Activated naive CD8-positive, alpha-beta T cell treated with anti-CD3 and anti-CD28 coated beads, Interleukin-2, amount 10 ng/mL, durations not matched to agents 7 days and 5 days (primary cell): ENCODE results near the gene GLYR1. TPM values are rescaled to one million over a fixed set of nuclear protein-coding genes. Genes with fewer than 3 reads are reported as not detected.
"Not testable (repeated sequence)": the region's sequence is repeated elsewhere in the genome, so short reads cannot be mapped to it uniquely, and the experiment has no call there.

Experiments used
- ATAC-seq: fragments of 150-1000 bp; cut with Tn5 transposase; one replicate; pipeline ENCODE4 v1.10.0; 2021; ENCODE audit warnings: low read depth, moderate library complexity
- POLR2A ChIA-PET: fragments of 350-600 bp; sonication (Branson Sonifier 250); formaldehyde crosslinking; loops from one replicate; lab custom pipeline; 2021; ENCODE audit warnings: antibody characterized with exemption; lab: Charles Lee
- DNase-seq: peaks from one replicate; pipeline ENCODE4 v3.0.0; 2021
- H3K27ac Mint-ChIP-seq: one replicate; pipeline ENCODE4 v1.8.0; 2022; ENCODE audit warnings: mild to moderate bottlenecking, mixed read lengths
- H3K27me3 Mint-ChIP-seq: one replicate; pipeline ENCODE4 v1.8.0; 2022; ENCODE audit warnings: mild to moderate bottlenecking, moderate library complexity, mixed read lengths
- H3K36me3 Mint-ChIP-seq: one replicate; pipeline ENCODE4 v1.8.0; 2021; ENCODE audit warnings: mild to moderate bottlenecking, mixed read lengths
- H3K4me1 Mint-ChIP-seq: one replicate; pipeline ENCODE4 v1.8.0; 2021; ENCODE audit warnings: mixed read lengths
- H3K4me3 Mint-ChIP-seq: one replicate; pipeline ENCODE4 v1.8.0; 2022; ENCODE audit warnings: mild to moderate bottlenecking, moderate library complexity, mixed read lengths
- H3K9me3 Mint-ChIP-seq: one replicate; pipeline ENCODE4 v1.8.0; 2021; ENCODE audit warnings: mixed read lengths
- total RNA-seq, 2 experiments: library from RNA; stranded (reverse); gene quantifications; one replicate each; pipeline ENCODE4 v1.2.3, GENCODE V29; 2021

The GLYR1 gene
- total RNA-seq, 2 experiments from 2014 or later, result 91.6 to 93.1 TPM

DNA sequence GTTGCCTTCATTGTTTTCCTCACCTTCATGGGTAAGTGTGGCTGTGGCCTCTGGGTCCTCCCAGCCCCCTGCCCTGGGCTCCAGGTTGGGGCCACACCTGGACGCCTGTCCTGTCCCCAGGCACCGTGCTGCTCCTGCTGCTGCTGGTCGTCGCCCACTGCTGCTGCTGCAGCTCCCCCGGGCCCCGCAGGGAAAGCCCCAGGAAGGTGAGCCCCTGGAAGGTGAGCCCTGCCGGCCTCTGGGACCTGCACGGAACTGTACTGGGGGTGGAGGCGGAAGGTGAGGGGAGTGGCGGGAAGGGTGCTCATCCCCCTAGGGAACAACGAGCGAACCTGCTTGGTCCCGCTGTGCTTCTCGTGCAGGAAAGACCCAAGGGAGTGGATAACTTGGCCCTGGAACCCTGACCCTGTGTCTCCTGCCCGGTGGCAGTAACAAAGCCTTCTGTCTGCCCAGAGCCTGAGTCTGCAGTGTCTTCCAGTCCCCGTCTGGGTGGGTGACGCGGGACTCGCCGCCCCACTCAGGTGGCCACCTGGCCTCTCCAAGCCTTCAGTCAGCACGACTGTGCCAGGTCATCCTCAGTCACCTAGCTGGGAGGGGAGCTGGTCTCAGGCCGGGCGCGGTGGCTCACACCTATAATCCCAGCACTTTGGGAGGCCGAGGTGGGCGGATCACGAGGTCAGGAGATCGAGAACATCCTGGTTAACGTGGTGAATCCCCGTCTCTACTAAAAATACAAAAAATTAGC, 51.1 kb downstream of the GLYR1 start:
- Mint-ChIP-seq H3K9me3 (no peaks in the 10 kb centered on the region), H3K4me3 (no peak overlapping the region), H3K36me3 (no peaks in the 10 kb centered on the region), H3K27me3 (no peaks in the 10 kb centered on the region), H3K4me1 (peaks cover 7% of the 10 kb centered on the region), H3K27ac (no peak overlapping the region)
- POLR2A ChIA-PET, result interaction anchor here (0.7 to 0.8 kb wide), 2 partner anchors 9 to 11 kb away, joined by 3 to 4 read pairs; no protein-coding TSS in a partner anchor
- ATAC-seq (no peak), DNase-seq (no peak)

DNA sequence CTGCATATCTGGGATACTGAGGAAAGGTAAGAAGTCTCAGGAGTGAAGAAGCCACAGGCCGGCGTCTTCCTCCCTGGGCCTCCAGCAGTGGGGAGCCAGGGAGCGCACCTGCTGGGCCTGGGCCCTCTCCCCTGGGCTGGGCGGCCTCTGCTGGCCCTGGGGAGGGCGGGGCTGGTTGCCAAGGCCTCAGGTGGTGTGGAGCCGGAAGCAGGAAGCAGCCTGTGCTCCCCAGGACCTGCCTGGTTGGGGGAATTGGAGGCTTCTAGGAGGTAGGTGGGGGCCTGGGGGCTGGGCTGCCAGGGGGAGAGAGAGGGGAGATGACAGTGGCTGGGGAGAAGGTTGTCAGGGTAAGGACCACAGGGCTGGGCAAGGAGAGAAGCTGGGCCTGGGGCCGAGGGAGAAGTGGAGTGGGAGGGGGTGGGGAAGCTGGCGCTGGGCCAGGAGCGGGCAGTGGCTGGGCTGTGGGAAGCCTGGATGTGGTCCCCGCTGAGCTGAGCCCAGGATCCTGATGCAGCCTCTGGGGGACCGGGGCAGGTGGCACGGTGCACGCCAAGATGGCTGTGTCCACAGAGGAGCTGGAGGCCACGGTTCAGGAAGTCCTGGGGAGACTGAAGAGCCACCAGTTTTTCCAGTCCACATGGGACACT, 51.8 kb downstream of the GLYR1 start, which contains the start of gene SMIM22:
TSS of gene SMIM22 (plus strand) at position 189 of the 647 bp plus-strand sequence. CDS start at position 555, 366 bp downstream.
- no peaks in the 10 kb centered on the region for H3K27me3 Mint-ChIP-seq
- no peak within 1 kb of the TSS for H3K27ac Mint-ChIP-seq
- no peaks in the 10 kb centered on the region for H3K36me3 Mint-ChIP-seq
- no peak for ATAC-seq
- H3K9me3 Mint-ChIP-seq, result no peaks in the 10 kb centered on the region
- peaks cover 2% of the 10 kb centered on the region for H3K4me1 Mint-ChIP-seq
- POLR2A ChIA-PET, result no interaction called here
- DNase-seq, result no peak
- no peak within 1 kb of the TSS for H3K4me3 Mint-ChIP-seq

DNA sequence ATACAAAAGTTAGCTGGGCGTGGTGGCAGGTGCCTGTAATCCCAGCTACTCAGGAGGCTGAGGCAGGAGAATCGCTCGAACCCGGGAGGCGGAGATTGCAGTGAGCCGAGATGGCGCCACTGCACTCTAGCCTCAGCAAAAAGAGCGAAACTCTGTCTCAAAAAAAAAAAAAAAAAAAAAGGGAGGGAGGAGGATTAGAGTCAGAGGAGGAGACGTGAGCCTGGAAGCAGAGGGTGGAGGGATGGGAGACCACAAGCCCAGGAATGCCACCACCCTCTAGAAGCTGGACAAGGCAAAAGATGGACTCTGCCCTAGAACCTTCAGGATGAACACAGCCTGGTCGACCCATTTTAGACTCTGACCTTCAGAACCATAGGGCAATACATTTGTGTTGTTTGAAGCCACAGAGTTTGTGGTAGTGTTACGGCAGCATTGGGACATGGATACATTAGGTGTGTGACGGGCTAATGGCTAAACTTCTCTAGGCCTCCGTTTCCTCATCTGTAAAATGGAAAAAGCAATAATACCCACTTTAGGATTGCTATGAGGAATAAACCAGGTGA, 54.1 kb downstream of the GLYR1 start:
- Mint-ChIP-seq H3K9me3 (no peaks in the 10 kb centered on the region), H3K4me3 (no peak overlapping the region), H3K27ac (no peak overlapping the region), H3K36me3 (no peaks in the 10 kb centered on the region), H3K4me1 (peaks cover 2% of the 10 kb centered on the region), H3K27me3 (peaks cover 2% of the 10 kb centered on the region)
- ATAC-seq (no peak), DNase-seq (no peak)
- POLR2A ChIA-PET, result interaction anchor here (0.7 kb wide), 1 partner anchor 9 kb away, joined by 3 read pairs; the partner anchor contains the start of gene ROGDI

GRCh38 chr16:4790871-4791270, 56.2 kb downstream of the GLYR1 start:
- H3K4me3 Mint-ChIP-seq, result no peak overlapping the region
- peaks cover 2% of the 10 kb centered on the region for H3K27me3 Mint-ChIP-seq
- DNase-seq (no peak), ATAC-seq (no peak)
- H3K27ac Mint-ChIP-seq, result no peak overlapping the region
- peaks cover 2% of the 10 kb centered on the region for H3K4me1 Mint-ChIP-seq
- no peaks in the 10 kb centered on the region for H3K9me3 Mint-ChIP-seq
- POLR2A ChIA-PET, result no interaction called here
- H3K36me3 Mint-ChIP-seq, result no peaks in the 10 kb centered on the region

GRCh38 chr16:4790261-4790660, 56.8 kb downstream of the GLYR1 start:
- no peaks in the 10 kb centered on the region for H3K36me3 Mint-ChIP-seq
- peaks cover 2% of the 10 kb centered on the region for H3K4me1 Mint-ChIP-seq
- no peak for ATAC-seq
- H3K27me3 Mint-ChIP-seq, result peaks cover 2% of the 10 kb centered on the region
- no peak overlapping the region for H3K27ac Mint-ChIP-seq
- no peak overlapping the region for H3K4me3 Mint-ChIP-seq
- H3K9me3 Mint-ChIP-seq, result no peaks in the 10 kb centered on the region
- POLR2A ChIA-PET, result no interaction called here
- no peak for DNase-seq

DNA sequence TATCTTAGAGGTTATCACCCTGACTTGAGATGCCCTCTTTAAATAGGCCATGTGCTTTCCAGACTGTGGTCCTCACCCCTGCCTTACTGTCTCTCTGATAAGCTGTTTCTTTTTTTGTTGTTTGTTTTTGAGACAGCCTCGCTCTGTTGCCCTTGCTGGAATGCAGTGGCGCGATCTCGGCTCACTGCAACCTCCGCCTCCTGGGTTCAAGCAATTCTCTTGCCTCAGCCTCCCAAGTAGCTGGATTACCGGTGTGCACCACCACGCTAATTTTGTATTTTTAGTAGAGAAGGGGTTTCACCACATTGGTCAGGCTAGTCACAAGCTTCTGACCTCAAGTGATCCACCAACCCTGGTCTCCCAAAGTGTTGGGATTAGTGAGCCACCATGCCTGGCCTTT, 58.2 kb downstream of the GLYR1 start:
- Mint-ChIP-seq H3K4me3 (no peak overlapping the region), H3K27ac (no peak overlapping the region), H3K27me3 (peaks cover 2% of the 10 kb centered on the region), H3K4me1 (peaks cover 2% of the 10 kb centered on the region), H3K36me3 (no peaks in the 10 kb centered on the region), H3K9me3 (no peaks in the 10 kb centered on the region)
- POLR2A ChIA-PET, result interaction anchor here (1.3 kb wide), 1 partner anchor 54 kb away, joined by 3 read pairs; the partner anchor contains the start of genes ANKS3 and DNAAF8
- no peak for ATAC-seq
- no peak for DNase-seq

GRCh38 chr16:4788489-4788889, 58.6 kb downstream of the GLYR1 start:
- H3K36me3 Mint-ChIP-seq, result no peaks in the 10 kb centered on the region
- peaks cover 2% of the 10 kb centered on the region for H3K4me1 Mint-ChIP-seq
- no peak overlapping the region for H3K4me3 Mint-ChIP-seq
- peaks cover 2% of the 10 kb centered on the region for H3K27me3 Mint-ChIP-seq
- H3K27ac Mint-ChIP-seq, result no peak overlapping the region
- POLR2A ChIA-PET, result interaction anchor here (1.3 kb wide), 1 partner anchor 54 kb away, joined by 3 read pairs; the partner anchor contains the start of genes ANKS3 and DNAAF8
- no peaks in the 10 kb centered on the region for H3K9me3 Mint-ChIP-seq
- ATAC-seq (no peak), DNase-seq (no peak)

DNA sequence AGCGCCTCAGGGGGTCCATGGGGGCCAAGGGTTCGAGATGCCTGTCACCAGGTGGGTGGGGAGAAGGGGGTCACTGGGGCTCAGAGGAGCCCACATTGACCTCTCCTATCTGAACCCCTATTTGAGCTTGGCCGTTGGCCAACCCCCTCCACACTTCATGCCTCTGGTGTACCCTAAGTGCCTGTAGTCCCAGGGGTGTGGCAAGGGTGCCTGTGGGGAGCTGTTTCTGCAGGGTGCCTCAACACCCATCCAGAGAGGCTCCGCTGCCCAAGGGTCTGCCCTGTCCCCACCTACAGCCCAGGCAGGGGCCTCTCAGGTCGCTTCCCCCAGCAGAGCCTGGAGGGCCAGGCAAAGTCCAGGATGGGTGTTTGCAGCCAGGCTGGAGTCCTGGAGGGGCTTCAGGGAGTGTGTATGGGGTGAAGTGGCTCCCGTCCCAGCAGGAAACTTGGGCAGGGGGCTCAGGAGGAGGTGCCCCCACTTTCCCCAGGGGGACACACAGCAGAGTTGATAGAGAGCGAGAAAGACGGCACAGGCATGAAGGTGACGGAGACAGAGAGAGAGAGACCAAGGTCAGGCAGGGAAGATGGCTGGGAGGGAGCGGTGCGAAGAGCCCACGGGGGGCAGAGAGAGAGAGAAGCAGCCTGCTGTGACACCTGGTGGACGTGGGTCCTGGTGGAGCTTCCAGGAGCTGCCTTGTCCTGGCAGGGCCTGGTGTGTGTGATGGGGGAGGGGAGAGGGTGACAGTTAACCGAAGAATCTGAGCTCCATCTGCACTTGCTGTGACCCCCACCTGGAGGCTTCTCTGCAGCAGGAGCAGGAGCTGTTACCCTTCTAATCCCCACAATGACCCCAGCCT, 59.2 kb downstream of the GLYR1 start, which contains the start of gene SEPTIN12:
TSS of gene SEPTIN12 (minus strand) at position 719 of the 856 bp plus-strand sequence. CDS start at position 19, 700 bp downstream.
- Mint-ChIP-seq H3K27me3 (peaks cover 2% of the 10 kb centered on the region), H3K4me1 (peaks cover 2% of the 10 kb centered on the region), H3K9me3 (no peaks in the 10 kb centered on the region), H3K27ac (no peak within 1 kb of the TSS), H3K4me3 (no peak within 1 kb of the TSS), H3K36me3 (no peaks in the 10 kb centered on the region)
- POLR2A ChIA-PET, result interaction anchor here (0.5 to 1.3 kb wide), 2 partner anchors 8 to 53 kb away, joined by 3 read pairs; partner anchors contain the start of genes ANKS3 and DNAAF8
- no peak for DNase-seq
- ATAC-seq, result no peak

GRCh38 chr16:4787068-4787467, 60.0 kb downstream of the GLYR1 start:
- peaks cover 2% of the 10 kb centered on the region for H3K4me1 Mint-ChIP-seq
- no peak overlapping the region for H3K27ac Mint-ChIP-seq
- H3K36me3 Mint-ChIP-seq, result no peaks in the 10 kb centered on the region
- POLR2A ChIA-PET, result interaction anchor here (0.5 kb wide), 1 partner anchor 9 kb away, joined by 3 read pairs; no protein-coding TSS in a partner anchor
- no peak for DNase-seq
- H3K4me3 Mint-ChIP-seq, result no peak overlapping the region
- no peaks in the 10 kb centered on the region for H3K9me3 Mint-ChIP-seq
- ATAC-seq, result no peak
- H3K27me3 Mint-ChIP-seq, result peaks cover 2% of the 10 kb centered on the region

DNA sequence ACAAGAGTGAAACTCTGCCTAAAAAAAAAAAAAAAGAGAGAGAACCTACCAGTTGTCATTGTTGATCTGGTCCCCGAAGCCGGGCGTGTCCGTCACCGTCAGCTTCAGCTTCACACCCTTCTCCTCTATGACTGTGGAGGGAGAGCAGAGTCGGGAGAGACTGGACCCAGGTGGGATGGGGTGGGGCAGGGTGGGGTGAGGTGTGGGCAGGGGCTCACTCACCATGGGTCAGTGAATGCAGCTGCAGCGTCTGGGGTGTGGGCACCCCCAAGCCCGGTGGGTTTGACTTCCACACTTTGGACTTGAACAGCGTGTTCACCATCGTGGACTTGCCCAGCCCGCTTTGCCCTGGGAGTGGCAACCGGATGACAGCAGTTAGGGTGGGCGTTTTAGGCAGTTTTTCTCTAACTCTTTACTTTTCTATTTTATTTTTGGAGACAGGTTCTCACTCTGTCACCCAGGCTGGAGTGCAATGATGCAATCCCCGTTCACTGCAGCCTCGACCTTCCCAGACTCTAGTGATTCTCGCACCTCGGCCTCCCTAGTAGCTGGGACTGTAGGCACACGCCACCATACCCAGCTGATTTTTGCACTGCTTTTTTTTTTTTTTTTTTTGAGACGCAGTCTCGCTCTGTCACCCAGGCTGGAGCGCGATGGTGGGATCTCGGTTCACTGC, 61.2 kb downstream of the GLYR1 start:
- no peak for ATAC-seq
- H3K36me3 Mint-ChIP-seq, result no peaks in the 10 kb centered on the region
- peaks cover 2% of the 10 kb centered on the region for H3K27me3 Mint-ChIP-seq
- no peak overlapping the region for H3K4me3 Mint-ChIP-seq
- POLR2A ChIA-PET, result interaction anchor here (0.6 to 0.8 kb wide), 2 partner anchors 11 to 435 kb away, joined by 3 to 4 read pairs; partner anchors contain the start of gene PAM16
- no peak overlapping the region for H3K27ac Mint-ChIP-seq
- H3K9me3 Mint-ChIP-seq, result no peaks in the 10 kb centered on the region
- no peaks in the 10 kb centered on the region for H3K4me1 Mint-ChIP-seq
- DNase-seq, result no peak

DNA sequence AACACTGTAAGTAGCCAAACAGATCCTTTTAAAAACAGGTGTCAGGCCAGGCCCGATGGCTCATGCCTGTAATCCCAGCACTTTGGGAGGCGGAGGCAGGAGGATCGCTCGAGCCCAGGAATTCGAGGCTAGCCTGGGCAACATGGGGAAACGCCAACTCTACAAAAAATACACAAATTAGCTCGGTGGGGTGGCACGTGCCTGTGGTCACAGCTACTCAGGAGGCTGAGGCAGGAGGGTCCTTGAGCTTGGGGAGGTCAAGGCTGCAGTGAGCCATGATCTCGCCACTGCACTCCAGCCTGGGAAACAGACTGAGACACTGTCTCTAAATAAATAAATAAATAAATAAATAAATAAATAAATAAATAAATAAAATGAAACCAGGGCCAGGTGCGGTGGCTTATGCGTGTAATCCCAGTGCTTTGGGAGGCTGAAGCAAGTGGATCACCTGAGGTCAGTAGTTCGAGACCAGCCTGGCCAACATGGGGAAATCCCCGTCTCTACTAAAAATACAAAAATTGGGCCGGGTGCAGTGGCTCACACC, 62.6 kb downstream of the GLYR1 start:
- not testable (repeated sequence) for DNase-seq, H3K27ac Mint-ChIP-seq, ATAC-seq, H3K9me3 Mint-ChIP-seq, H3K36me3 Mint-ChIP-seq, H3K4me1 Mint-ChIP-seq, H3K27me3 Mint-ChIP-seq, H3K4me3 Mint-ChIP-seq
- POLR2A ChIA-PET, result interaction anchor here (0.7 kb wide), 1 partner anchor 18 kb away, joined by 3 read pairs; the partner anchor contains the start of gene ROGDI

DNA sequence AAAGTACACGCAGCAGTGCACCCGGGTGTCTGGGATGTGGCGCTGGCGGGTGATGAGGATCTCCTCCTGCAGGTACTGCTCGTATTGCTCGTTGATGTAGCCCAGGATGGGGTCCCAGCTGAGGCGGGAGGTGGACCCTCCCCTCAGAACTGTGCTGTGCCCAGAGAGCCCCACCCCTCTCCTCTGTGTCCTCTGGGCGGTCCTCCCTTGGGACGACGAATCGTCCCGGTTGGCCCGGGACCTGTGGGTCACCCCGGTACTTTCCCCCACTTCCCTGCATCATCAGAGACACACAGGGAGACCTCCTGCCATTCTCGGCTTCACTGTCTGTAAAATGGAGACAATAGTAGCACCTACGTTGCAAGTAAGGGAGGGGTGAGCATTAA, 63.1 kb downstream of the GLYR1 start:
- no peak for ATAC-seq
- POLR2A ChIA-PET, result no interaction called here
- H3K4me1 Mint-ChIP-seq, result no peaks in the 10 kb centered on the region

More for the DNA sequence above, 63.1 kb downstream of the GLYR1 start:
- H3K9me3 Mint-ChIP-seq, result no peaks in the 10 kb centered on the region
- H3K27ac Mint-ChIP-seq, result no peak overlapping the region
- no peaks in the 10 kb centered on the region for H3K36me3 Mint-ChIP-seq
- no peaks in the 10 kb centered on the region for H3K27me3 Mint-ChIP-seq
- H3K4me3 Mint-ChIP-seq, result no peak overlapping the region
- DNase-seq, result no peak
